ENCODE measurements around the gene SPECC1L.
"Not testable (repeated sequence)": the region's sequence is repeated elsewhere in the genome, so short reads cannot be mapped to it uniquely, and the experiment has no call there.

Gene SPECC1L

GRCh38 chr22:24245584-24246561 lies 24.8 kb upstream of the SPECC1L start:
- not testable (repeated sequence) for DNase-seq (ENCODE audit: low read depth)

GRCh38 chr22:24247011-24247507 lies 23.6 kb upstream of the SPECC1L start:
- DNase-seq (ENCODE audit: low read depth): no peak

DNA sequence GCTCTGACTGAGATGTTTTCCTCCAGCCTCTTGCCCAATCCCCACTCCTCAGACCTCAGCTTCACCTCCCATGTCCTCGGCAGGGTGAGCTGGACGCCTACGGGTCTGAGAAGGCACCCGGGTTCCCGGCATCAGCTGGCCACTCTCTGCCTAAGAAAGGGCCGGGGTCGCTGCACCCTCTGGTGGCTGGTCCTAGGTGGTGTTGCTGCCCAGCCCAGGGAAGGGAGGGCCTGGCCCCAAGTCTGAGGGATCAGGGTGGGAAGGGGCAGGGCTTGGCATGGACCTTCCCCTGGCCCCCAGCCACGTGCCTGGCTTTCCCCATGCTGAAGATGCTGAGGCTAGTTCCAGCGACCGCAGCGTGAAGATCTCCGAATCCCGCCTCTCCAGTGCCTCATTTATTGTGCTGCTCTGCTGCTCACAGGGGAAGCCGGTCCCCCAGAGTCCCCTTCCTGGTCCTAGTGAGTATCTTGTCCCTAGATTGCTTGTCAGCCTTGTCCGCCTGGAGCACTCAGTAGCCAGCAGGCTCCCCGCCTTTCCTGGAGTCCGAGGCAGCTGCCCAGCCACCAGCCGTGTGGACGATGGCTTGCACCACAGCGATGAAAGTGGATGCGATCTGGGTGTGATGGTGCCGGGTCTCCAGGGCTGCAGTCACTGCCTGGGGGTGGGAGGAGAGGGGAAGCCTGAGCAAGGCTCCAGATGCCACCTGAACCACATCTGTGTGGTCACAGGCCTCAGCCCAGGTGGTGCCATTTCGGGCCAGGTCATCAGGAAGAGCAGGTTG lies 22.9 kb upstream of the SPECC1L start:
- peak; percentile 21 for DNase-seq (ENCODE audit: low read depth)

DNA sequence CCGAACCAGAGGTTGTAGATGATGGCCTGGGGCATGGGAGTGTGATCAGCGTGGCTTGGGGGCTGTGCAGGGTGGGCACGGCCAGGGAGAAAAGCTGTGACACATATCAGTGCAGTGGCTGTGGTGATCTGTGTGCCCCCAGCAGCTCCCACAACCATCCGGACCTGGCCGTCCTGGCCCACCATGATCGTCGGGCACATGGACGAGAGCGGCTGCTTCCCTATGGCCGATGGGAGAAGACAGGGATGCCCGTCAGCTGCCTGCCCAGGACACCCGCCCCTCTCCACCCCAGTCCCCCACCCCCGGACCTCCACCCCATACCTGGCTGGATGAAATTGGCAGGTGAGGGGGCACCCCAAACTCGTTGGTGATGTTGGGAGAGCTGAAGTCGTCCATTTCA lies 22.0 kb upstream of the SPECC1L start:
- not testable (repeated sequence) for DNase-seq (ENCODE audit: low read depth)

- not testable (repeated sequence) for DNase-seq (ENCODE audit: low read depth)
These were observed 21.2 kb upstream of the SPECC1L start for GRCh38 chr22:24249413-24249812.

DNA sequence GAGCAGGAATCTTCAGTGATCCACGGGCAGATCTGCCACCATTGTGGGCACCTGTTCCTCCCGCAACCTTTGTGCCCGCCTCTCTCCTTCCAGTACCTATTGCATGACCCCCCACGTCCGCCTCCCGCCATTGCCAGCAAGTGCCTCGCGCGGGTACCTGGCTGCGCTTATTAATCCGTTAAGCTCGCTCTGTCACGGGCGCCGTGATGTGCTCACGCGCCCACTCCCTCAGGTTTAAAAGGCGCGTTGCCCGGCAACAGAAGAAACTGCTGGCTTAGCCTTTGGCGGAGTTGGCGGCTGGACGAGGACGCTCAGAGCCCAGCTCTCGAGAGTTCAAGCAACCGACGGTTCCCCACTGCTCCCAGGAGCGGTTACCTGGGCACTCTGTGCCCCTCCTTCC lies 19.3 kb upstream of the SPECC1L start:
- not testable (repeated sequence) for DNase-seq (ENCODE audit: low read depth)

DNA sequence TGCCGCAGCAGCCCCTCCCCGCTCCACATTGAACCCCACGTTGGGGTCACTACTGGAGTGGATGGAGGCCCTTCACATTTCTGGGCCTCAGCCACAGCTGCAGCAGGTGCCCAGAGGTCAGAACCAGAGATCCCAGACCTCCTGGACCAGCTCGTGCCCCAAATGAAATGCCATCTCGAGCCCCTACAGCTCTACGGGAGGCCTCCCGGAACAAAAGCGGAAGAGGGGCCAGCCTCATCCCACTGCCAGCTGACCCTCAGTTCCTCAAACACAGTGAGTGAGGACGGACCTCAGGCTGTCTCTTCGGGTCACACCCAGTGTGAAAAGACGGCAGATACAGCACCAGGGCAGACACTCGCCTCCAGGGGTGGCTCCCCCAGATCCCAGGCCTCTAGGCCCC lies 17.5 kb upstream of the SPECC1L start:
- not testable (repeated sequence) for DNase-seq (ENCODE audit: low read depth)

DNA sequence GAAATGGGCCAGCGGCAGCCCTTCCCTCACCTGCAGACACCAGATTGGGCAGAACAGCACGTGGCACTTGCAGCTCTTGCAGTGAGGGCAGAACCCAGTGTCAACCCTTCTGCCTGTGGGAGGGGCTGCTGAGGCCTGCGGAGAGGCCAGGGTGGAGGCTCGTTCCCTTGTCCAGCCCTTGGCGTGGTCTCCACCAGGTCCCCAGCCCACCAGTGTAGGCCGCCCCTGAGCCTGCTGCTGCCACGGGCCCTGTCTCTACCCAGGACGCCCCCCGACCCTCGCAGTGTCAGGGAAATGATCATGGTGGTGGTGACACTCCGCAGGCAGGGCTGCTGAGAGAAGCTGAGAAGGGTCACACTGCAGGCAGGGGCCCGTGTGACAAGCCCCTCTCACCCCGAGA lies 14.5 kb upstream of the SPECC1L start:
- DNase-seq (ENCODE audit: low read depth): not testable (repeated sequence)

DNA sequence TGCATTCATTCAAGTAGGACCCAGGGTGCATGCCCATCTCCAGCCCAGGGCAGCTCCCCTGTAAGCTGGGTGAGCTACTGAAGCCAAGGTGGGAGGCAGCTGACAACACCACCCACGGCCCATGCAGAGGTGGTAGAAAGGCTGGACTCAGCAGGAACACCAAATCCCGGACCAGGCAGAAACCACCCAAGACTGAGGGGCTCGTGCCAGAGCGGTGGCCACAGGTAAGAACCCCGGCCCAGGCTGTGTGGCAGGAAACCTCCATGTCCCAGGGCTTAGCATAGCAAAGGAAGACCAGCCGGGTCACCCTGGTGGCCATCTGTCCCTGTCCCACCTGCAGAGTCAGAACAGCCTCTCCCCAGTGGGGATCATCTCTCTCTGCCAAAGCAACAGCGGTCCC lies 13.9 kb upstream of the SPECC1L start:
- not testable (repeated sequence) for DNase-seq (ENCODE audit: low read depth)

DNA sequence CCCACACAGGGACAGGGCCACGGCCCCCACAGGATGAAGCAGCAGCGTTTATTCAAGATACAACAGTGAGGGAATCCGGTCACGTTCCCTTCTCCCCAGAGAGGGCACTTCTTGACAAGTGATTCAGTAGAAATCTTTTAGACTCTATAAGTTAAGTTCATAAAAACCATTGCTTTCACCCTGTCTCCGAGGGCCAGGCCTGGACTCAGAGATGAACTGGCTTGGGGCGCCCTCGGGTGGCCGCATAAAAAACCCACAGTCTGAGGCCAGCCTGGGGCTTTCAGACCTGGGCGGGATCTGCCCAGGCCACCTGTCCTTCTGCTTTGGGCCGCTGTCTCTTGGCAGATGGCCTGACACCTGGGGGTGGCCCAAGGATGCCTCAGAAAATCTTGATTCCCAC lies 11.2 kb upstream of the SPECC1L start:
- DNase-seq (ENCODE audit: low read depth): peak; percentile 47

DNA sequence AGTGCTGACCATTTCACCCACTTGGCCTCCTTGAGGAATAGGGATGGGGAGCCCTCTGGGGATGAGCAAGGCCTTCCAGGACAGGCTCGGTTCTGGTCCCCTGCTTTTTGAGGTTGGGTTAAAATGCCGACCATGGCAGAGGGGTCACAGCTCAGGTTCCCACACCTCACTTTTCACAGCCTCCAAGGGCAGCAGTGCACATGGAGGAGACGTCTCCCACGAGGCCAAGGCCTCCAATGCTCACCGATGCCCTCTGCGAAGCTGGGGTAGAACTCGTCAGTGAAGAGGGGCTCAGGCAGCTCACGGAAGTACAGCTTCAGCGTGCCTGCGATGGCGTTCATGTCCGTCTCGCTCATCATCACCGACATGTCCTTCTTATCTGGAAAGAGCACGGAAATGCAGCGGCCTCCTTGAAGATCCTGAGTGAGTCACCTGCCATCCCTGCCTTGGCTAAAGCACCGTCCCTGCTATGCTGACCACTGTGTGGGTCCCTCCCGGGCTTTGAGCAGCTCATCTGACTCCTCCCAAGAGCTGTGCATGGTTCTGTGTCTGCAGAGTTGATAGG lies 8.4 kb upstream of the SPECC1L start:
- DNase-seq (ENCODE audit: low read depth): not testable (repeated sequence)

- not testable (repeated sequence) for DNase-seq (ENCODE audit: low read depth)
These were observed 7.2 kb upstream of the SPECC1L start for GRCh38 chr22:24263479-24263878.

DNA sequence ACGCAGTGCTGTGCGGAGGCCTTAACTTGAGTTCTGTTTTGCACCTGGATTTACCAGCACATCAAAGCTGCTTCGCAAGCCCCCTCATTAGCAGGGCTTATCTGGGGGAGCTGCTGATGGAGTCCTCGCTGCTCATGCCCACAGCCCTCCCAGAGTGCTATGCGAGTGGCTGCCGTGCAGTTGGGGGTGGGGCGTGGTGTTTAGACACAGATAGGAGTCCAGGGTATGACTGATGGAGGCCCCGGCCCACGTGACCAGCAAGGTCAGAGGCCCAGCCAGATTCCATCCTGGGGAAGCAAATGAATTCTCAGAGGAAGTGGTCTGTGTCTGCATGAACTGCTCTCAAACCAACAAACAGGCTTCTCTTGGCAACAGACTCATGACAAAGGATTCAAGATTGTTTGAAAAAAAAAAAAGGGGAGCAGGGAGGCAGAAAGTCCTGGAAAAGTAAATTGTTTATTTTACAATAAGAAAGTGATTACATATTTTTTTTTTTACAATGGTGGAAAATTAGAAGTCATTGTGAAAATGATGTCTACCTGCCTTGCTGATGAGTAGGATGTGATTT lies 6.2 kb upstream of the SPECC1L start:
- DNase-seq (ENCODE audit: low read depth): not testable (repeated sequence)

- DNase-seq (ENCODE audit: low read depth): no peak
These were observed 4.9 kb upstream of the SPECC1L start for GRCh38 chr22:24265734-24266133.

GRCh38 chr22:24266495-24266894 lies 4.1 kb upstream of the SPECC1L start:
- DNase-seq (ENCODE audit: low read depth): not testable (repeated sequence)

- no peak for DNase-seq (ENCODE audit: low read depth)
These were observed 789 bp downstream of the SPECC1L start for GRCh38 chr22:24271386-24271854.

- not testable (repeated sequence) for DNase-seq (ENCODE audit: low read depth)
These were observed 2.4 kb downstream of the SPECC1L start for GRCh38 chr22:24273031-24273430.

DNA sequence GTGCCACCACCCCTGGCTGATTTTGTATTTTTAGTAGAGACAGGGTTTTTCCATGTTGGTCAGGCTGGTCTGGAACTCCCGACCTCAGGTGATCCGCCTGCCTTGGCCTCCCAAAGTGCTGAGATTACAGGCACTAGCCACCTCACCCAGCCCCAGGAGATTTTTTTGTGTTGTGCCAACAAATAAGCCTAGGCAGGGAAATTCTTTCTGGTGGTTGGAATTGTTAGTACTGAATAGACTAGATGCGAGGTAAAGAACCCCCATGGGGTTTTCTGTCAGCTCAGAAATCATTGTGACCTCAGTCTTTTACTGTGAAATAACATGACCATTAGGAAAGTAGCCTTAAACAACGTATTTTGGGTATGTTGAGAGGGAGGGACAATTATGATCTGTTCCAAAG lies 3.3 kb downstream of the SPECC1L start:
- DNase-seq (ENCODE audit: low read depth): not testable (repeated sequence)

DNA sequence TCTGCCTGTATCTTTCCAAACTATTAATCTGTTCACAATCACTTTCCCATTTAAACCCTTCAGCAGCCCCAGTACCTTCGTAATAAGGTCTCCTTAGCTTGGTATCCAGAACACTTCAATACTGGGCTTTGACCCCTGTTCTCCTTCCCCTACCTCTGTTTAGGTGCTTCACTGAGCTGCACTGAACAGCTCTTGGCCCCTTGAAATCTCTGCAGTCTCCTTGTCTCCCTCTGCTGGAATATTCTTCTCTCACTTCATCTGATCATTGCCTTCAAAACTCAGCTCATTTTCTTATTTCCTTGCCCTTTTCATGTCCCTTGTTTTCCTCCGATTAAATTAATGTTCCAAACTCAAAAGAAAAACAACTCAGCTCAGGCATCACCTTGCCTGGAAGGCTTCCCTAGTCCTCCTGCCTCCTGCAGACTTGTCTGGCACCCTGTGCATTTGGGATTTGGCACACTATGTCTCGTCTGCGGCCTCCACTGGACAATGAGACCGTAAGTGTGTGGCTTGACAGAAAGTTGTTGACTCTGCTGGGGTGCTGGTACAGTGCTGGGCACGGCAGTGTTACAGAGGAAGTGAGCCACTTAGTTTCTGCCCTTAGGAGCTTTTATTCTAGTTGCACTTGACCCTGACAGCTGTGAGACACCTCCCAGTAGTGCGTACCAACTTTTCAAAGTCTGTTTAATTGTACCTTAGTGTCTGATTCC lies 4.2 kb downstream of the SPECC1L start:
- DNase-seq (ENCODE audit: low read depth): not testable (repeated sequence)

GRCh38 chr22:24280363-24280762 lies 9.7 kb downstream of the SPECC1L start:
- not testable (repeated sequence) for DNase-seq (ENCODE audit: low read depth)

- DNase-seq (ENCODE audit: low read depth): no peak
These were observed 11.8 kb downstream of the SPECC1L start for GRCh38 chr22:24282401-24282800.

Data from activated T-helper 9 cell treated with anti-CD3 and anti-CD28 coated beads, Interleukin-2, amount 50 U/mL, for 16 hours (primary cell).